GM12874 (cell line): ENCODE measurements around the gene LRRC15.

Experiments used
- CTCF ChIP-seq: IDR thresholded peaks from 2 replicates; pipeline ENCODE4 v1.5.1; 2011; ENCODE audit warnings: low read depth, mild to moderate bottlenecking, control low read depth, low read length, moderate library complexity; ENCODE audit not compliant: insufficient read depth

The LRRC15 gene

GRCh38 chr3:194379651-194380050 lies 10.1 kb upstream of the LRRC15 start:
- no peak for TF ChIP-seq CTCF

GRCh38 chr3:194379231-194379630 lies 9.7 kb upstream of the LRRC15 start:
- TF ChIP-seq CTCF: no peak

GRCh38 chr3:194377708-194378107 lies 8.2 kb upstream of the LRRC15 start:
- TF ChIP-seq CTCF: no peak

GRCh38 chr3:194376241-194376560 lies 6.7 kb upstream of the LRRC15 start:
- no peak for TF ChIP-seq CTCF

- no peak for TF ChIP-seq CTCF
Observed at GRCh38 chr3:194375473-194376240, 6.1 kb upstream of the LRRC15 start.

GRCh38 chr3:194374935-194375334 lies 5.4 kb upstream of the LRRC15 start:
- no peak for TF ChIP-seq CTCF

- TF ChIP-seq CTCF: no peak
Observed at GRCh38 chr3:194373899-194374298, 4.4 kb upstream of the LRRC15 start.
